Prostate gland (tissue), 2 donors: Measurements from ENCODE around the gene PIGQ. TPM values are rescaled to one million over a fixed set of nuclear protein-coding genes. Genes with fewer than 3 reads are reported as not detected.

Source experiments
- DNase-seq: peaks from one replicate; pipeline ENCODE4 v3.0.0-alpha.2; 2019; ENCODE audit warnings: low spot score
- H3K27ac ChIP-seq, 2 donors: fragments of 200-600 bp; sonication (generic); 2 replicates each; pipeline ENCODE4 v1.5.1; 2017 to 2019
- H3K27me3 ChIP-seq: fragments of 200-600 bp; sonication (generic); replicated peaks from 2 replicates; pipeline ENCODE4 v1.5.1; 2019; ENCODE audit not compliant: insufficient read depth
- H3K36me3 ChIP-seq, 2 donors: fragments of 200-600 bp; sonication (generic); 1 replicate in 1 of 2; 2 replicates in 1 of 2; pipeline versions ENCODE4 v1.5.1 to v1.8.1; 2017 to 2019
- H3K4me1 ChIP-seq: fragments of 200-600 bp; sonication (generic); replicated peaks from 2 replicates; pipeline ENCODE4 v1.5.1; 2019
- H3K4me3 ChIP-seq, 2 donors: fragments of 200-600 bp; sonication (generic); 2 replicates each; pipeline ENCODE4 v1.5.1; 2017 to 2019
- H3K9me3 ChIP-seq: fragments of 200-600 bp; sonication (generic); 2 replicates; pipeline ENCODE4 v1.5.1; 2017
- CTCF ChIP-seq, 4 experiments: fragments of 200-600 bp in 2 of 4; fragments of 450-650 bp in 2 of 4; sonication (generic) in 2 of 4; IDR thresholded peaks; 1 replicate in 3 of 4; 2 replicates in 1 of 4; pipeline ENCODE4 v1.5.1; 2016 to 2019; ENCODE audit warnings: antibody characterized with exemption in 4 of 4, mild to moderate bottlenecking in 2 of 4, moderate library complexity in 2 of 4
- POLR2A ChIP-seq: fragments of 450-650 bp; IDR thresholded peaks from one replicate; pipeline ENCODE4 v1.6.1; 2016; ENCODE audit warnings: antibody characterized with exemption, mild to moderate bottlenecking
- POLR2AphosphoS5 ChIP-seq: sonication (generic); formaldehyde crosslinking; IDR thresholded peaks from one replicate; pipeline ENCODE4 v1.6.1; 2017; ENCODE audit warnings: antibody characterized with exemption
- WGBS: methylation state at CpG from one replicate; pipeline ENCODE4 v1.1.5; 2018; 5-methylcytosine and 5-hydroxymethylcytosine counted together
- intact Hi-C: fragments of 100-400 bp; cut with DNase I; formaldehyde crosslinking; loops from one replicate; pipeline ENCODE4 v1.14.2; 2022
- total RNA-seq, 2 donors: library from RNA; depleted of rRNA; stranded (reverse); fragments of >200 nt; gene quantifications; one replicate each; pipeline ENCODE4 v1.1.0, GENCODE V29; 2016

Gene PIGQ
- total RNA-seq, 2 donors from 2014 or later: 70.1 to 85.8 TPM

- intact Hi-C loops: no loop called here
- no peak overlapping the region for H3K27ac ChIP-seq
- no peak for DNase-seq
- WGBS: 79% methylated on average over 11 of the region's 15 CpGs
- no peaks in the 10 kb centered on the region for H3K9me3 ChIP-seq
- no peak for TF ChIP-seq POLR2AphosphoS5
- TF ChIP-seq POLR2A: no peak
- TF ChIP-seq CTCF (IDR thresholded peaks at IDR 0.05): no peak
- H3K36me3 ChIP-seq: no peaks in the 10 kb centered on the region
- H3K4me1 ChIP-seq: no peaks in the 10 kb centered on the region
- H3K4me3 ChIP-seq: no peak overlapping the region
- H3K27me3 ChIP-seq: peaks cover 9% of the 10 kb centered on the region
Observed at GRCh38 chr16:559021-559380, 10.8 kb upstream of the PIGQ start.

- no peak for DNase-seq
- Histone ChIP-seq H3K27ac (no peak overlapping the region), H3K27me3 (peaks cover 9% of the 10 kb centered on the region), H3K4me3 (no peak overlapping the region), H3K36me3 (no peaks in the 10 kb centered on the region), H3K9me3 (no peaks in the 10 kb centered on the region), H3K4me1 (no peaks in the 10 kb centered on the region)
- 26% methylated on average over 22 of the region's 62 CpGs for WGBS
- no peak for TF ChIP-seq POLR2AphosphoS5
- no peak for TF ChIP-seq POLR2A
- no peak for TF ChIP-seq CTCF (IDR thresholded peaks at IDR 0.05)
- intact Hi-C loops: no loop called here
Observed at GRCh38 chr16:559411-560203, 10.2 kb upstream of the PIGQ start.

GRCh38 chr16:560204-560700 is 9.5 kb upstream of the PIGQ start, which contains the start of gene PRR35:
Gene PRR35 (plus strand): TSS chr16:560394. CDS start chr16:563295, 2,901 bp downstream.
- Histone ChIP-seq H3K9me3 (no peaks in the 10 kb centered on the region), H3K4me1 (no peaks in the 10 kb centered on the region), H3K27me3 (peaks cover 9% of the 10 kb centered on the region), H3K4me3 (no peak within 1 kb of the TSS), H3K27ac (no peak within 1 kb of the TSS), H3K36me3 (no peaks in the 10 kb centered on the region)
- 1% methylated on average over 38 of the region's 84 CpGs for WGBS
- intact Hi-C loops: no loop called here
- TF ChIP-seq POLR2AphosphoS5 (no peak), CTCF (IDR thresholded peaks at IDR 0.05) (no peak), POLR2A (no peak)
- DNase-seq: no peak

- no peaks in the 10 kb centered on the region for H3K9me3 ChIP-seq
- H3K27me3 ChIP-seq: peaks cover 9% of the 10 kb centered on the region
- no peak for DNase-seq
- intact Hi-C loops: no loop called here
- WGBS: 25% methylated on average over 33 of the region's 54 CpGs
- H3K4me1 ChIP-seq: no peaks in the 10 kb centered on the region
- no peak for TF ChIP-seq CTCF (IDR thresholded peaks at IDR 0.05)
- TF ChIP-seq POLR2AphosphoS5: no peak
- no peak for TF ChIP-seq POLR2A
- no peak overlapping the region for H3K4me3 ChIP-seq
- H3K27ac ChIP-seq: no peak overlapping the region
- no peaks in the 10 kb centered on the region for H3K36me3 ChIP-seq
Observed at GRCh38 chr16:560701-561412, 8.9 kb upstream of the PIGQ start.
